ENCODE results near the gene RAB37. TPM values are rescaled to one million over a fixed set of nuclear protein-coding genes. Genes with fewer than 3 reads are reported as not detected.

Gene RAB37
- total and polyA plus RNA-seq, 7 donors, result 0.62 to 0.82 (median 0.69) TPM

- no peak overlapping the region for H3K27ac ChIP-seq
- no peaks in the 10 kb centered on the region for H3K36me3 ChIP-seq (ENCODE audit: insufficient read depth in 1 of 2, low read depth in 1 of 2)
- H3K4me1 ChIP-seq, result peaks cover 10% of the 10 kb centered on the region
- intact Hi-C loops (cut with DNase I), result no loop called here
- TF ChIP-seq, protein P1, sequence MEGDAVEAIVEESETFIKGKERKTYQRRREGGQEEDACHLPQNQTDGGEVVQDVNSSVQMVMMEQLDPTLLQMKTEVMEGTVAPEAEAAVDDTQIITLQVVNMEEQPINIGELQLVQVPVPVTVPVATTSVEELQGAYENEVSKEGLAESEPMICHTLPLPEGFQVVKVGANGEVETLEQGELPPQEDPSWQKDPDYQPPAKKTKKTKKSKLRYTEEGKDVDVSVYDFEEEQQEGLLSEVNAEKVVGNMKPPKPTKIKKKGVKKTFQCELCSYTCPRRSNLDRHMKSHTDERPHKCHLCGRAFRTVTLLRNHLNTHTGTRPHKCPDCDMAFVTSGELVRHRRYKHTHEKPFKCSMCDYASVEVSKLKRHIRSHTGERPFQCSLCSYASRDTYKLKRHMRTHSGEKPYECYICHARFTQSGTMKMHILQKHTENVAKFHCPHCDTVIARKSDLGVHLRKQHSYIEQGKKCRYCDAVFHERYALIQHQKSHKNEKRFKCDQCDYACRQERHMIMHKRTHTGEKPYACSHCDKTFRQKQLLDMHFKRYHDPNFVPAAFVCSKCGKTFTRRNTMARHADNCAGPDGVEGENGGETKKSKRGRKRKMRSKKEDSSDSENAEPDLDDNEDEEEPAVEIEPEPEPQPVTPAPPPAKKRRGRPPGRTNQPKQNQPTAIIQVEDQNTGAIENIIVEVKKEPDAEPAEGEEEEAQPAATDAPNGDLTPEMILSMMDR (IDR thresholded peaks at IDR 0.05), result no peak
- ATAC-seq (no peak), DNase-seq (no peak)
- H3K4me3 ChIP-seq, result no peak overlapping the region
- H3K27me3 ChIP-seq (ENCODE audit: insufficient read depth in 3 of 3, low read length in 2 of 3), result no peaks in the 10 kb centered on the region
- no peaks in the 10 kb centered on the region for H3K9me3 ChIP-seq
- WGBS, 3 donors, result 90 to 95% (median 90%) methylated on average over 11 of the region's 11 CpGs
Observed at GRCh38 chr17:74761931-74762330, 24.9 kb downstream of the RAB37 start.

GRCh38 chr17:74763565-74764387 lies 26.7 kb downstream of the RAB37 start:
- H3K36me3 ChIP-seq (ENCODE audit: insufficient read depth in 1 of 2, low read depth in 1 of 2), result no peaks in the 10 kb centered on the region
- TF ChIP-seq, protein P1 (IDR thresholded peaks at IDR 0.05), result no peak
- H3K9me3 ChIP-seq, result no peaks in the 10 kb centered on the region
- no peaks in the 10 kb centered on the region for H3K27me3 ChIP-seq (ENCODE audit: insufficient read depth in 3 of 3, low read length in 2 of 3)
- intact Hi-C loops (cut with DNase I), result no loop called here
- ATAC-seq, result no peak
- no peak for DNase-seq
- WGBS, 3 donors, result 60 to 69% (median 62%) methylated on average over 15 to 16 of the region's 16 CpGs
- no peak overlapping the region for H3K4me3 ChIP-seq
- H3K27ac ChIP-seq, result no peak overlapping the region
- peaks cover 14% of the 10 kb centered on the region for H3K4me1 ChIP-seq

DNA sequence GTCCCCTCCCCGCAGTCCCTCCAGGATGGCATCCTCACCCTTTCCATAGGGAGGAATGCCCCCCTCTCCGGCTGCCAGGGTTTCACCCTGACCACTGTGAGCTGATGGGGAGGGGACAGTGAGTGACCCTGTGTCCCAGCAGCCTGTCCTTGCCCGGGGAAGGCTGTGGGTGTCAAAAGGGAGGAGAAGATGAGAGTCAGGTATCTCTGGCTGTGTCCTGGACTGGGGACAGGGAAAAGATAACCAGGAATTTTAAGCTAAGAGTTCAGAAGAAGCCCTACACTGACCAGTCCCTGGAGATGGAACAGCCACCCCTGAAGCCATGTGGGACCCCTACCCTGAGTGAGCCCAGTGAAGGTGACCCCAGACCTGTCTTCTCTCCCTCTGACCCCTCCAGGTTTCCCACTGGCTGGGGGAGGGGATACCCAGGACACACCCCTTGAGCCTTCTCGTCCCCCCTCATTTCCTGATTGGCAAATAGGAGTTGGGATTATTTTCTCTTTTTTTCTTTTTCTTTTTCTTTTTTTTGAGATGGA lies 27.8 kb downstream of the RAB37 start:
- H3K9me3 ChIP-seq, result no peaks in the 10 kb centered on the region
- peaks cover 0 to 8% of the 10 kb centered on the region in 2 donors for H3K36me3 ChIP-seq (ENCODE audit: insufficient read depth in 1 of 2, low read depth in 1 of 2)
- H3K4me3 ChIP-seq, result no peak overlapping the region
- intact Hi-C loops (cut with DNase I), result no loop called here
- no peak for DNase-seq
- no peak for ATAC-seq
- peaks cover 10% of the 10 kb centered on the region for H3K4me1 ChIP-seq
- no peak overlapping the region for H3K27ac ChIP-seq
- H3K27me3 ChIP-seq (ENCODE audit: insufficient read depth in 3 of 3, low read length in 2 of 3), result no peaks in the 10 kb centered on the region
- 82 to 94% (median 83%) methylated on average over 4 of the region's 4 CpGs for WGBS, 3 donors
- TF ChIP-seq, protein P1 (IDR thresholded peaks at IDR 0.05), result no peak

GRCh38 chr17:74766413-74766812 lies 29.4 kb downstream of the RAB37 start:
- 85 to 91% (median 89%) methylated on average over 2 of the region's 2 CpGs for WGBS, 3 donors
- ATAC-seq (no peak), DNase-seq (no peak)
- H3K36me3 ChIP-seq (ENCODE audit: insufficient read depth in 1 of 2, low read depth in 1 of 2), result peaks cover 3 to 22% of the 10 kb centered on the region in 2 donors
- H3K27me3 ChIP-seq (ENCODE audit: insufficient read depth in 3 of 3, low read length in 2 of 3), result no peaks in the 10 kb centered on the region
- TF ChIP-seq, protein P1 (IDR thresholded peaks at IDR 0.05), result no peak
- H3K27ac ChIP-seq, result no peak overlapping the region
- H3K9me3 ChIP-seq, result no peaks in the 10 kb centered on the region
- H3K4me3 ChIP-seq, result no peak overlapping the region
- peaks cover 10% of the 10 kb centered on the region for H3K4me1 ChIP-seq
- intact Hi-C loops (cut with DNase I), result no loop called here

Data from psoas muscle (tissue), 8 donors.